ENCODE data around the gene DDIT3. TPM values are rescaled to one million over a fixed set of nuclear protein-coding genes. Genes with fewer than 3 reads are reported as not detected.

DDIT3 gene
- total RNA-seq, 1 experiment from 2014 or later, result 84.7 TPM

GRCh38 chr12:57541001-57541400, 20.7 kb upstream of the DDIT3 start:
- H3K9ac ChIP-seq (ENCODE audit: low read length), result no peak overlapping the region

More at GRCh38 chr12:57541001-57541400, 20.7 kb upstream of the DDIT3 start:
- RAD21 ChIA-PET (ENCODE audit: low non-redundant PET in 1 of 2, low total read pairs in 2 of 2, uncharacterized antibody in 2 of 2, unreplicated experiment in 2 of 2), result no interaction called here
- Histone ChIP-seq H4K20me1 (ENCODE audit: insufficient read depth) (no peaks in the 10 kb centered on the region), H3K27me3 (ENCODE audit: insufficient read depth, low read length) (no peaks in the 10 kb centered on the region), H3K36me3 (ENCODE audit: control insufficient read depth in 1 of 2, insufficient read depth in 2 of 2, low read length in 2 of 2) (peaks cover 4 to 8% of the 10 kb centered on the region in 2 experiments; a peak in 2 of 4 replicates), H3K4me1 (ENCODE audit: control insufficient read depth in 1 of 2, insufficient read depth in 2 of 2, low read length in 2 of 2) (peaks cover 5 to 6% of the 10 kb centered on the region in 2 experiments; a peak in 3 of 4 replicates), H3K4me2 (ENCODE audit: low read length) (no peak overlapping the region), H3K27ac (ENCODE audit: low read depth, low read length) (no peak overlapping the region), H3K79me2 (ENCODE audit: insufficient read depth, low read length) (peaks cover 15% of the 10 kb centered on the region), H3K4me3 (replicated peaks in 1 of 2; ENCODE audit: low read depth in 1 of 2, low read length in 2 of 2) (no peak overlapping the region), H3K9me3 (ENCODE audit: control insufficient read depth in 1 of 2, insufficient read depth in 1 of 2, low read depth in 1 of 2, low read length in 2 of 2) (no peaks in the 10 kb centered on the region), H2AFZ (ENCODE audit: low read depth, low read length, poor library complexity, severe bottlenecking) (no peak overlapping the region), H3K9me2 (ENCODE audit: insufficient read depth) (no peaks in the 10 kb centered on the region)
- TF ChIP-seq RAD21 (IDR thresholded peaks at IDR 0.05; ENCODE audit: low read depth) (no peak), TCF7L2 (IDR thresholded peaks at IDR 0.05; ENCODE audit: borderline replicate concordance, extremely low read depth, insufficient read depth, insufficient read length) (no peak), EGR1 (IDR thresholded peaks at IDR 0.05; ENCODE audit: low read depth) (no peak), JUND (IDR thresholded peaks at IDR 0.05) (no peak), ZNF274 (IDR thresholded peaks at IDR 0.05; ENCODE audit: low read depth, low read length) (no peak), CBX3 (IDR thresholded peaks at IDR 0.05; ENCODE audit: low read depth) (no peak), ATF3 (IDR thresholded peaks at IDR 0.05) (no peak), ELF1 (IDR thresholded peaks at IDR 0.05; ENCODE audit: borderline replicate concordance, low read depth) (no peak), EZH2 (IDR thresholded peaks at IDR 0.05) (no peak), CEBPB (IDR thresholded peaks at IDR 0.05; ENCODE audit: low read depth) (no peak), MAX (IDR thresholded peaks at IDR 0.05) (no peak), REST (IDR thresholded peaks at IDR 0.05; ENCODE audit: low read depth) (no peak), SRF (IDR thresholded peaks at IDR 0.05; ENCODE audit: low read depth) (no peak), ZBTB33 (IDR thresholded peaks at IDR 0.05; ENCODE audit: extremely low read depth, insufficient replicate concordance, low read length) (no peak), SP1 (IDR thresholded peaks at IDR 0.05; ENCODE audit: low read depth) (no peak)
- ATAC-seq (no peak), DNase-seq (ENCODE audit: low read depth, low spot score) (no peak)
- intact Hi-C loops (cut with micrococcal nuclease), result no loop called here
- POLR2A ChIA-PET, result no interaction called here
- no TSS peak for BruUV-seq (replicated peaks)
- CTCF ChIA-PET, result interaction anchor here (0.6 kb wide), 1 partner anchor 44 kb away, joined by 3 read pairs; no protein-coding TSS in a partner anchor

All from HCT116 (cell line).